SH-SY5Y (cell line): ENCODE measurements around the gene KISS1.

Experiments
- GATA2 ChIP-seq: IDR thresholded peaks from 2 replicates; pipeline ENCODE4 v1.6.1; 2011; ENCODE audit warnings: mild to moderate bottlenecking, low read depth, low read length
- GATA3 ChIP-seq: IDR thresholded peaks from 2 replicates; pipeline ENCODE4 v1.6.1; 2011; ENCODE audit warnings: low read depth, mild to moderate bottlenecking, low read length, moderate library complexity

The KISS1 gene

GRCh38 chr1:204188959-204189639, 7.2 kb downstream of the KISS1 start:
- no peak for TF ChIP-seq GATA3
- no peak for TF ChIP-seq GATA2

DNA sequence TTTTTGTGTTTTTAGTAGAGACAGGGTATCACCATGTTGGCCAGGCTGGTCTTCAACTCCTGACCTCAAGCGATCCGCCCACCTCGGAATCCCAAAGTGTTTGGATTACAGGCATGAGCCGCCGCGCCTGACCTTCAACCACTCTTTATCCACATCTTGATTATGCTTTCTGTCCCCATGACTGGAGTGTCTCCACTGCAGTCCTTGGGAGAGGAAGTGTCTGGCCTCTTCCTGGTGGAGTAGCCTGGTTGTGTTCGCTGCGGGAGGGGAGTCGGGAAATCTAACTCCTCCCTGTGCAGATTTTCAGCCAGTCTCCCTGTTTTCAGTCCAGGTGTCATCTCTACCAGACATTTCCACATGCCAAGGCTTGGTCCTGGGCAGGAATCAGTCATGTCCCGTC, 9.7 kb downstream of the KISS1 start:
- TF ChIP-seq GATA3 (no peak), GATA2 (no peak)

GRCh38 chr1:204181116-204181515, 15.2 kb downstream of the KISS1 start:
- TF ChIP-seq GATA3 (no peak), GATA2 (no peak)

DNA sequence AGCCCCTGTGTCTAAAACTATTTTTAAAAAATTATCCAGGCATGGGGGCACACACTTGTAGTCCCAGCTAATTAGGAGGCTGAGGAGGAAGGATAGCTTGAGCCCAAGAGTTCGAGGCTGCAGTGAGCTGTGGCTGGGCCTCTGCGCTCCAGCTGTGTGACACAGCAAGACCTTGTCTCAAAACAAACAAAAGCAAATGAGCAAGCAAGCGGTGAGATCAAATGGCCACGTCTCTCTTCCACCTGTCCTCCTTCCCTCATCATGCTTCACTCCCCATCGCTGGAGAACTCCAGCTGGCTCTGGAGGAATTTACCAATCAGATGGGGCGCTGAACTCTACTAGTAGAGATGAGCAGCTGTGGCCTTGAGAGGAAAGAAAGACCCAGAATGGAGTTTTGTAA, 16.2 kb downstream of the KISS1 start:
- TF ChIP-seq GATA2 (no peak), GATA3 (no peak)

DNA sequence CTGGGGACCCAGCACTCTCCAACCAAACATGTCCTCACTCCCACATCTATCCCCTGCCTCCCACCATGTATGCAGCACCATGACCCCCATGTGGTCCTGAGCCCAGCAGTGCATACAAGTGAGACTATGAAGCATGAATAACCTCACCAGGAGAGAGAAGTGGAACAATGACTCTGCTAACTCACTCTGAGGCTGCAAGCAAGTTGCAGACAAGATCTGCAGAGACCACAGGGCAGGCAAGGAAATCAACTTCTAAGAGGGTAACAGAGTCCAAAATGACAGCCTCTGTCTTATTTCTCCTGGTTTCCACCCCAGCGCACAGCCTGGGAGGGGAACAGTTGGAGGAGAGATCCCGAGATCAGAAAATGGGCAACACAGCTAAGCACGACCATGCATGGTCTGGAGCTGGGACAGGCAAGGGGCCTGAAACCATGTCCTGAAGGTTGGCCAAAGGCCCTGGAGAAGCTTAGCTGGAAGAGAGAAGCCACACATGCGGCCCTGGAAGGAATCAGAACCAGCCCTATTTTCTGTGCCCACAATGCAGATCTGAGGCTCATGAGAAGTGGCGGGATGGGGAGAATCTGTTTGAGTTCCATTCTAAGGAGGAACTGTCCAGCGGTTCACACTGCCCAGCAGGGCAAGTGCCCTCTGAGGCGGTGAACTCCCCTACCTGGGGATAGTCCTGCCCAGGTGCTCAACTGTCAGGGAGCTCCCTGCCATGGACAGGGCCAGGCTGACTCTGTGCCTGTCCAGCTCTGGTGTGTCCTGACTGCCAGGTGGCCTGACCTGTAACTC, 17.6 kb downstream of the KISS1 start:
- TF ChIP-seq GATA3, result no peak
- no peak for TF ChIP-seq GATA2

- TF ChIP-seq GATA2, result no peak
- no peak for TF ChIP-seq GATA3
Measured at GRCh38 chr1:204177133-204177532, 19.2 kb downstream of the KISS1 start.

- TF ChIP-seq GATA2 (no peak), GATA3 (no peak)
Measured at GRCh38 chr1:204176049-204176448, 20.2 kb downstream of the KISS1 start.

GRCh38 chr1:204174958-204175357, 21.3 kb downstream of the KISS1 start:
- TF ChIP-seq GATA3 (no peak), GATA2 (no peak)

GRCh38 chr1:204172404-204173029, 23.8 kb downstream of the KISS1 start:
- TF ChIP-seq GATA2 (peak; percentile 43; the same call in 1 of the 2 replicates), GATA3 (no peak)

- TF ChIP-seq GATA2, result no peak
- TF ChIP-seq GATA3, result no peak
Measured at GRCh38 chr1:204171751-204172178, 24.5 kb downstream of the KISS1 start.

- no peak for TF ChIP-seq GATA2
- TF ChIP-seq GATA3, result no peak
Measured at GRCh38 chr1:204170494-204171155, 25.7 kb downstream of the KISS1 start.

DNA sequence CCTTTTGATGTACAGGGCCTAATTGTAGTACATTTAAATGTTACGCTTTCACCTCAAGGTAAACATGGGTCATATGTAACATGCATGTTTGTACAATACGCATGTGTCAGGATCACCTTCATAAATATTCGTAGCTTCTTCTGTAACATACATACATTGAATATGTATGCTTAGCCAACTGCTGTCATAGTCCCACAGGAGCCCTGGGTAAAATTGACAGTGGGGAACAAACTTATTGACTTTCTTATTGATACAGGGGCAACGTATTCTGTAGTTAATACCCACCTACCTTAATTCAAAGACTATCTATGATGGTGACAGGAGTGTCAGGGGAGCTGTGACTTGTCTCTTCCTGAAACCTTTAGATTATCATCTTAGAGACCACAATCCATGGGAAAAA, 26.4 kb downstream of the KISS1 start:
- TF ChIP-seq GATA3 (no peak), GATA2 (no peak)

DNA sequence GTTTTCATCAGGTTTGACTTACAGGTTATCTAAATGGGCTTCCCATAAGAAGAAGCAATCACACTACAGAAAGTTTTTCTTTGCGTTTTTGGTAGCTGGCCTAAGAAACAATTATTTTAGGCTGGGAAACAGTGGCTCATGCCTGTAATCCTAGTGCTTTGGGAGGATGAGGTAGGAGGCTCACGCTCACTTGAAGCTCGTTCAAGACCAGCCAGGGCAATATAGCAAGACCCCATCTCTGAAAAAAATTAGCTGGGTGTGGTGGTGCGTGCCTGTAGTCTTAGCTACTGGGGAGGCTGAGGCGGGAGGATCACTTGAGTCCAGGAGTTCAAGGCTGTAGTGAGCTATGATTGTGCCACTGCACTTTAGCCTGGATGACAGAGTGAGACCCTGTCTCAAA, 28.6 kb downstream of the KISS1 start:
- TF ChIP-seq GATA2, result no peak
- TF ChIP-seq GATA3, result no peak

DNA sequence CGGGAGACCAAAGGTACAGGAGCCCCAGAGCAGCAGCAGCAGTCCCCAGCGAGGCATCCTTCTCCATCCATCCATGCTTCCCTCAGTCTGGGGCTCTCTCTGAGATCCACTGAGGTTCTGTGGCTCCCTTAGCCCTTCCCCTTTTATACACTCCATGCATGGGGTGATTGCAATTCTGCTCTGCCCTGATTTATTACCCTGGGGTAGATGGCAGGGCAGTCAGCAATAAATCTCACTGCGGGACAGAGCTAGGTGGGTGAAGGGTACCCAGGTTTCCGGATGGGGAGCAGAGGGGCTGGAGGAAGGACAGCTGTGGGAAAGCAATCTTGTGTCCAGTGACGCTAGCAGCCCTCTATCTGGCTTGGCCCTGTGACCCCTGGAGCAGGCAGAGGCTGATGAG, 30.1 kb downstream of the KISS1 start, which contains the start of gene REN:
Gene REN (minus strand): TSS at position 119 of the 400 bp plus-strand sequence. CDS start 44 bp downstream, at position 75.
- TF ChIP-seq GATA3, result no peak
- no peak for TF ChIP-seq GATA2

GRCh38 chr1:204162494-204163074, 33.7 kb downstream of the KISS1 start:
- no peak for TF ChIP-seq GATA3
- peak; percentile 82 for TF ChIP-seq GATA2
